Vagina (tissue), 2 donors: ENCODE measurements around the gene STX3. TPM values are rescaled to one million over a fixed set of nuclear protein-coding genes. Genes with fewer than 3 reads are reported as not detected.
"Not testable (repeated sequence)": the region's sequence is repeated elsewhere in the genome, so short reads cannot be mapped to it uniquely, and the experiment has no call there.

Experiments used
- DNase-seq, 2 donors: peaks; one replicate each; pipeline ENCODE4 v3.0.0-alpha.2; 2017; ENCODE audit errors: extremely low spot score in 2 of 2
- H3K27ac ChIP-seq: fragments of 200-600 bp; sonication (generic); one replicate; pipeline ENCODE4 v1.5.1; 2019
- H3K27me3 ChIP-seq: fragments of 200-600 bp; sonication (generic); one replicate; pipeline ENCODE4 v1.5.1; 2019
- H3K36me3 ChIP-seq, 2 donors: fragments of 200-600 bp; sonication (generic); one replicate each; pipeline ENCODE4 v1.5.1; 2017 to 2019
- H3K4me1 ChIP-seq: fragments of 200-600 bp; sonication (generic); one replicate; pipeline ENCODE4 v1.5.1; 2019
- H3K4me3 ChIP-seq, 2 donors: fragments of 200-600 bp; sonication (generic); 1 replicate in 1 of 2; 2 replicates in 1 of 2; pipeline ENCODE4 v1.5.1; 2016 to 2019
- H3K9me3 ChIP-seq: fragments of 200-600 bp; sonication (generic); one replicate; pipeline ENCODE4 v1.5.1; 2019
- POLR2A ChIP-seq, 2 donors: fragments of 450-650 bp; IDR thresholded peaks; one replicate each; pipeline ENCODE4 v1.6.1; 2017; ENCODE audit warnings: antibody characterized with exemption in 2 of 2, mild to moderate bottlenecking in 2 of 2, moderate library complexity in 2 of 2
- POLR2AphosphoS5 ChIP-seq, 2 donors: sonication (generic); formaldehyde crosslinking; IDR thresholded peaks; one replicate each; pipeline ENCODE4 v1.9.0; 2017; ENCODE audit warnings: antibody characterized with exemption in 2 of 2, mild to moderate bottlenecking in 2 of 2, low read depth in 1 of 2; ENCODE audit not compliant: insufficient read depth in 1 of 2
- intact Hi-C: fragments of 100-400 bp; cut with DNase I; formaldehyde crosslinking; loops from one replicate; pipeline ENCODE4 v1.15.1; 2023
- total RNA-seq: library from RNA; depleted of rRNA; stranded (reverse); fragments of >200 nt; gene quantifications from one replicate; pipeline ENCODE4 v1.2.3, GENCODE V29; 2016
- TF ChIP-seq, protein P1 (sequence below), 3 experiments: fragments of 450-650 bp in 2 of 3; fragments of 200-600 bp in 1 of 3; sonication (generic) in 1 of 3; IDR thresholded peaks; one replicate each; pipeline ENCODE4 v1.5.1; 2017 to 2019; ENCODE audit warnings: antibody characterized with exemption in 3 of 3, mild to moderate bottlenecking in 2 of 3, moderate library complexity in 2 of 3

STX3 gene
- total RNA-seq, 1 donor from 2014 or later = 39.8 TPM

DNA sequence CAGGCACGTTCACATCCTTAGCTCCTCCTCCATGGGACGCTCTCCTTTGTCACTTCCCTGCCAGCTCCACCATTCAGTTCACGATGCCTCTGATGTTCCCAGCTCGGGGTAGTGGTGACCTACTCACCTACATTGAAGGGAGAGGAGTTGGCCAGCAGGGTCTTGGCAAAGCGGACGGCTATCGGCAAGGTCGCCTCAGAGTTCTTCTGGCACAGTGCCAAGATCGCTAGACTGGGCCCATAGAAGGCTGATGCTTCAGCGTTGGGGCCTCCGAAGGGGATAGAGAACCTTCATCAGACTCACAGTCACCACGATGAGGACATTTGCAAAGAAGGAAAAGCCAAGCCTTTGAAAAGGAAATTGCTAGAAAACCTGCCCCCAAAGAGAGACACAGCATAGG is 87.1 kb downstream of the STX3 start:
- no peaks in the 10 kb centered on the region for H3K36me3 ChIP-seq
- no peak for DNase-seq
- H3K4me3 ChIP-seq = no peak overlapping the region
- H3K4me1 ChIP-seq = no peaks in the 10 kb centered on the region
- intact Hi-C loops = no loop called here
- TF ChIP-seq POLR2A (IDR thresholded peaks at IDR 0.05) (no peak), POLR2AphosphoS5 (IDR thresholded peaks at IDR 0.05; ENCODE audit: insufficient read depth in 1 of 2, low read depth in 1 of 2) (no peak)
- TF ChIP-seq, protein P1, sequence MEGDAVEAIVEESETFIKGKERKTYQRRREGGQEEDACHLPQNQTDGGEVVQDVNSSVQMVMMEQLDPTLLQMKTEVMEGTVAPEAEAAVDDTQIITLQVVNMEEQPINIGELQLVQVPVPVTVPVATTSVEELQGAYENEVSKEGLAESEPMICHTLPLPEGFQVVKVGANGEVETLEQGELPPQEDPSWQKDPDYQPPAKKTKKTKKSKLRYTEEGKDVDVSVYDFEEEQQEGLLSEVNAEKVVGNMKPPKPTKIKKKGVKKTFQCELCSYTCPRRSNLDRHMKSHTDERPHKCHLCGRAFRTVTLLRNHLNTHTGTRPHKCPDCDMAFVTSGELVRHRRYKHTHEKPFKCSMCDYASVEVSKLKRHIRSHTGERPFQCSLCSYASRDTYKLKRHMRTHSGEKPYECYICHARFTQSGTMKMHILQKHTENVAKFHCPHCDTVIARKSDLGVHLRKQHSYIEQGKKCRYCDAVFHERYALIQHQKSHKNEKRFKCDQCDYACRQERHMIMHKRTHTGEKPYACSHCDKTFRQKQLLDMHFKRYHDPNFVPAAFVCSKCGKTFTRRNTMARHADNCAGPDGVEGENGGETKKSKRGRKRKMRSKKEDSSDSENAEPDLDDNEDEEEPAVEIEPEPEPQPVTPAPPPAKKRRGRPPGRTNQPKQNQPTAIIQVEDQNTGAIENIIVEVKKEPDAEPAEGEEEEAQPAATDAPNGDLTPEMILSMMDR (IDR thresholded peaks at IDR 0.05) = no peak
- no peak overlapping the region for H3K27ac ChIP-seq
- no peaks in the 10 kb centered on the region for H3K9me3 ChIP-seq
- no peaks in the 10 kb centered on the region for H3K27me3 ChIP-seq

DNA sequence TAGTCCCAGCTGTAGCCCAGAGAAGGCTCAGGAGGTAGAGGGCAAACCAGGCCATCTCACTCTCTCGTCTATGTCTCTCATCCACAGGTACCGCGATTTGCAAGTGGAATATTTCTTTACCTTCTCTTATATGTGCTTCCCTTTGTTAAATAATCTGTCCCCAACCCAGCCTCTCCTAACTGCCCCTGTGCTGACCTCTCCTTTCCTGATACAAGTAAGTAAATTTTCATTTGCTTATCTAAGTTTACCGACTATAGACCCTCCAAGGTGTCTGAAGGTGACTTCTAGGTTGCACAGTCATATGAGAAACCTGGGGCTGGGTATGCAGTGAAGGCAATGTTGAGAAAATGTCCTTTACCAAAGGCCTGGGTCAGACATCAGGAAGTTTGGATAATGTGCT is 90.2 kb downstream of the STX3 start, which contains the start of gene CBLIF:
Gene CBLIF, minus strand, starts transcription at position 101 of the 400 bp plus-strand sequence. Its CDS starts 46 bp downstream, at position 55.
- TF ChIP-seq, protein P1 (IDR thresholded peaks at IDR 0.05) = no peak
- TF ChIP-seq POLR2A (IDR thresholded peaks at IDR 0.05) = no peak
- TF ChIP-seq POLR2AphosphoS5 (IDR thresholded peaks at IDR 0.05; ENCODE audit: insufficient read depth in 1 of 2, low read depth in 1 of 2) = no peak
- H3K27ac ChIP-seq = no peak within 1 kb of the TSS
- H3K4me3 ChIP-seq = no peak within 1 kb of the TSS
- intact Hi-C loops = no loop called here
- H3K27me3 ChIP-seq = no peaks in the 10 kb centered on the region
- H3K4me1 ChIP-seq = no peaks in the 10 kb centered on the region
- no peak for DNase-seq
- H3K36me3 ChIP-seq = no peaks in the 10 kb centered on the region
- no peaks in the 10 kb centered on the region for H3K9me3 ChIP-seq

DNA sequence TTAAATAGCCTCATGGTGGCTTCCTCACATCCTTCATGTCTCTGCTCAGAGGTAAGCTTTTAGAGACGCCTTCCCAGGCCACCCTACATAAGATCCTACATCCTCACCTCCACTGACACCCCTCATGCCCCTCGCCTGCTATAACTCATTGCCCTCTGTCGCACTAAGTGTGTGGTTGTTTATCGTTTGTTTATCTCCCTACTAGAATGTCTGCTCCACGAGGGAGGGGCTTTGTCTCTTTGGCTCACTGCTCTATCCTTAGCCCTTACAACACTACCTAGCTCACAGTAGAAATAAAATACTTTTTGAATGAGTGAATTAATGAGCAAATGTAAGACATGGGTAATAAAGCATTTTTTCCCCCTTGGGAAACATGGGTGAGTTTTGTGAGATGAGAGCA is 91.4 kb downstream of the STX3 start:
- DNase-seq = no peak
- Histone ChIP-seq H3K27me3 (no peaks in the 10 kb centered on the region), H3K36me3 (no peaks in the 10 kb centered on the region), H3K4me1 (no peaks in the 10 kb centered on the region), H3K4me3 (no peak overlapping the region), H3K9me3 (no peaks in the 10 kb centered on the region), H3K27ac (no peak overlapping the region)
- no peak for TF ChIP-seq POLR2A (IDR thresholded peaks at IDR 0.05)
- TF ChIP-seq, protein P1 (IDR thresholded peaks at IDR 0.05) = no peak
- no peak for TF ChIP-seq POLR2AphosphoS5 (IDR thresholded peaks at IDR 0.05; ENCODE audit: insufficient read depth in 1 of 2, low read depth in 1 of 2)
- intact Hi-C loops = no loop called here

DNA sequence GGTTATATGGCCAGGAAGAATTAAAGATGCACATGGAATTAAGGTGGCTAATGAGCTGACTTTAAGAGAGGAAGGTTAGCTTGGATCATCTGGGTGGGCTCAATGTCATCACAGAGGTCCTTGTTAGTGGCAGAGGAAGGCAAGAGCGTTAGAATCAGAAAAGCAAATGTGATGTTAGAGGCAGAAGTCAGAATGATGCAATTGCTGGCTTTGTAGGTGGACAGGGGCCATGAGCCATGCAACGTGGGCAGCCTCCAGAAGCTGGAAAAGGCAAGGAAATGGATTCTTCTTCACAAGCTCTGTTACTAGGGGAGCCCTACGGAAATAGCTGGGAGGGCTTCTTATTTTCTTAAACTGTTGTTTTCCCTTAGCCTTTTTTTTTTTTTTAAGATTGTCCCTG is 92.5 kb downstream of the STX3 start:
- no peak for DNase-seq
- Histone ChIP-seq H3K36me3 (no peaks in the 10 kb centered on the region), H3K27ac (no peak overlapping the region), H3K9me3 (no peaks in the 10 kb centered on the region), H3K4me3 (no peak overlapping the region), H3K4me1 (no peaks in the 10 kb centered on the region), H3K27me3 (no peaks in the 10 kb centered on the region)
- intact Hi-C loops = no loop called here
- TF ChIP-seq POLR2A (IDR thresholded peaks at IDR 0.05) = no peak
- TF ChIP-seq, protein P1 (IDR thresholded peaks at IDR 0.05) = no peak
- no peak for TF ChIP-seq POLR2AphosphoS5 (IDR thresholded peaks at IDR 0.05; ENCODE audit: insufficient read depth in 1 of 2, low read depth in 1 of 2)

DNA sequence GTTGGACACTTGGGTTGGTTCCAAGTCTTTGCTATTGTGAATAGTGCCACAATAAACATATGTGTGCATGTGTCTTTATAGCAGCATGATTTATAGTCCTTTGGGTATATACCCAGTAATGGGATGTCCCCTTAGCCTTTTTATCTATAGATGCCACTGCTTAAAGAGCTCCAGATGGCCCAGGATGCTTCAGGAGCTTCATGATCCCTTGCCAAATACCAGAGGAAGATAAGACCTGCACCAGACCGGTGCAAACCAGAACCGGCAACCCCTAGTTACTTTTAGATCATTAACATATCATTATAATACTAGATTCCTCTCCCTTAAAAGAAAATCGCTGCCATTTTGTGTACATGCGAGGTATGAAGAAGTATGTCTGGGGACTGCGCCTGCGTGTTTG is 93.3 kb downstream of the STX3 start:
- H3K27me3 ChIP-seq, H3K4me3 ChIP-seq, H3K4me1 ChIP-seq, intact Hi-C loops, H3K9me3 ChIP-seq, H3K36me3 ChIP-seq, DNase-seq, H3K27ac ChIP-seq: not testable (repeated sequence)

GRCh38 chr11:59849129-59849528 is 94.0 kb downstream of the STX3 start:
- Histone ChIP-seq H3K4me3 (no peak overlapping the region), H3K27me3 (no peaks in the 10 kb centered on the region), H3K36me3 (no peaks in the 10 kb centered on the region), H3K27ac (no peak overlapping the region), H3K4me1 (no peaks in the 10 kb centered on the region), H3K9me3 (no peaks in the 10 kb centered on the region)
- TF ChIP-seq, protein P1 (IDR thresholded peaks at IDR 0.05) = no peak
- TF ChIP-seq POLR2AphosphoS5 (IDR thresholded peaks at IDR 0.05; ENCODE audit: insufficient read depth in 1 of 2, low read depth in 1 of 2) (no peak), POLR2A (IDR thresholded peaks at IDR 0.05) (no peak)
- DNase-seq = no peak
- intact Hi-C loops = no loop called here

DNA sequence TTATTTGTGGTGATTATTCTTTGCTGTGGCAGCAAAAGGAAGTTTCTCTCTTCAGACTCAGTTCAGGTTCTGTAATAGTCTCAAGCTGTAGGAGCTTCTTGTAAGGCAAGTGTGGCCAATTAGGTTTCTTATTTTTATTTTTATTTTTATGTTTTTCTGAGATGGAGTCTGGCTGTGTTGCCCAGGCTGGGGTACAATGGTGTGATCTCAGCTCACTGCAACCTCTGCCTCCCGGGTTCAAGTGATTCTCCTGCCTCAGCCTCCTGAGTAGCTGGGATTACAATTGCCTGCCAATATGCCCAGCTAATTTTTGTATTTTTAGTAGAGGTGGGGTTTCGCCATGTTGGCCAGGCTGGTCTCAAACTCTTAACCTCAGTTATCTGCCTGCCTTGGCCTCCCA is 94.4 kb downstream of the STX3 start:
- H3K4me1 ChIP-seq, DNase-seq, H3K4me3 ChIP-seq, H3K27ac ChIP-seq, H3K27me3 ChIP-seq, H3K36me3 ChIP-seq, intact Hi-C loops, H3K9me3 ChIP-seq: not testable (repeated sequence)

DNA sequence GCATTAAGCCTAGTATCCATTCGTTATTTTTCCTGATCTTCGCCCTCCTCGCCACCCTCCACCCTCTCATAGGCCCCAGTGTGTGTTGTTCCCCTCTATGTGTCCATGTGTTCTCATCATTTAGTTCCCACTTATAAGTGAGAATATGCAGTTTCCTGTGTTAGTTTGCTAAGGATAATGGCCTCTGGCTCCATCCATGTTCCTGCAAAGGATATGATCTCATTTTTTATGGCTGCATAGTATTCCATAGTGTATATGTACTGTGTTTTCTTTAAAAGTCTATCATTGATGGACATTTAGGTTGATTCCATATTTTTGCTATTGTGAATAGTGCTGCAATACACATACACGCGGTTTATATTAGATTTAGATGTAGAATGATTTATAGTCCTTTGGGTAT is 96.2 kb downstream of the STX3 start:
- H3K27me3 ChIP-seq, H3K4me1 ChIP-seq, intact Hi-C loops, H3K4me3 ChIP-seq, H3K27ac ChIP-seq, H3K9me3 ChIP-seq, H3K36me3 ChIP-seq, DNase-seq: not testable (repeated sequence)
